Measurements from ENCODE around the gene DBI.

DBI gene

DNA sequence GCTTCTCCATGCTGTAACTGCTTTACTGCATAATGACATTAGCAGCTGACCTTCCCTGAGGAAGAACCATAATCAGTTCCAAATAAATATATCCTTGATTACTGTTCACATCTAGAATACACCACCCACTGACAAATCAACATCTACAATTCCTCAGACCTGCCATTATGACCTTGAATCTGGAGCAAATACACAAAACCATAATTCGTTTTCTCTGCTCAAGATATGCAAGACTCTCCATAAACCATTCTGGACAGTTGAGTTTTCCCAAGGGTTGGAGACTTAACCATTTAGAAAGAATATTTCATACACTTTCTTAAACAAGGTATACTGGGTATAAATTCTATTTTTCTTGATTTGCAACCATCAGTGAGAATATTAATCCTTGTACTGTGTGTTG, 11.9 kb upstream of the DBI start:
- DNase-seq (ENCODE audit: low spot score): no peak
- TF ChIP-seq, protein P1, sequence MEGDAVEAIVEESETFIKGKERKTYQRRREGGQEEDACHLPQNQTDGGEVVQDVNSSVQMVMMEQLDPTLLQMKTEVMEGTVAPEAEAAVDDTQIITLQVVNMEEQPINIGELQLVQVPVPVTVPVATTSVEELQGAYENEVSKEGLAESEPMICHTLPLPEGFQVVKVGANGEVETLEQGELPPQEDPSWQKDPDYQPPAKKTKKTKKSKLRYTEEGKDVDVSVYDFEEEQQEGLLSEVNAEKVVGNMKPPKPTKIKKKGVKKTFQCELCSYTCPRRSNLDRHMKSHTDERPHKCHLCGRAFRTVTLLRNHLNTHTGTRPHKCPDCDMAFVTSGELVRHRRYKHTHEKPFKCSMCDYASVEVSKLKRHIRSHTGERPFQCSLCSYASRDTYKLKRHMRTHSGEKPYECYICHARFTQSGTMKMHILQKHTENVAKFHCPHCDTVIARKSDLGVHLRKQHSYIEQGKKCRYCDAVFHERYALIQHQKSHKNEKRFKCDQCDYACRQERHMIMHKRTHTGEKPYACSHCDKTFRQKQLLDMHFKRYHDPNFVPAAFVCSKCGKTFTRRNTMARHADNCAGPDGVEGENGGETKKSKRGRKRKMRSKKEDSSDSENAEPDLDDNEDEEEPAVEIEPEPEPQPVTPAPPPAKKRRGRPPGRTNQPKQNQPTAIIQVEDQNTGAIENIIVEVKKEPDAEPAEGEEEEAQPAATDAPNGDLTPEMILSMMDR (IDR thresholded peaks at IDR 0.05; ENCODE audit: borderline replicate concordance, control extremely low read depth, extremely low read depth, insufficient read depth, missing control alignments): no peak
- in situ Hi-C loops (cut with MboI; ENCODE audit: low sequenced_read_pairs, unreplicated experiment): no loop called here

DNA sequence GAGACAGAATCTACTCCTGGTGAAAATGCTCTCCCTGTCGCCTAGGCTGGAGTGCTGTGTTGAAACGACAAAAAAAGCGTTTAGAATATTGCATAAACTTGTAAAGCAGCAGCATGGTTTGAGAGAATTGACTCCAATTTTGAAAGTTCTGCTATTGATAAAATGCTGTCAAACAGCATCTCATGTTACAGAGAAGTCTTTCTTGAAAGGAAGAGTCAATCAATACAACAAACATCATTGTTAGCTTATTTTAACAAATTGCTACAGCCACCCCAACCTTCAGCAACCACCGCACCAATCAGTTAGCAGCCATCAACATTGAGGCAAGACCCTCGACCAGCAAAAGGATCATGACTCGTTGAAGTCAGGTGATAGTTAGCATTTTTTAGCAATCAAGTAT, 7.0 kb upstream of the DBI start:
- TF ChIP-seq, protein P1 (IDR thresholded peaks at IDR 0.05; ENCODE audit: borderline replicate concordance, control extremely low read depth, extremely low read depth, insufficient read depth, missing control alignments): no peak
- DNase-seq (ENCODE audit: low spot score): no peak
- in situ Hi-C loops (cut with MboI; ENCODE audit: low sequenced_read_pairs, unreplicated experiment): no loop called here

DNA sequence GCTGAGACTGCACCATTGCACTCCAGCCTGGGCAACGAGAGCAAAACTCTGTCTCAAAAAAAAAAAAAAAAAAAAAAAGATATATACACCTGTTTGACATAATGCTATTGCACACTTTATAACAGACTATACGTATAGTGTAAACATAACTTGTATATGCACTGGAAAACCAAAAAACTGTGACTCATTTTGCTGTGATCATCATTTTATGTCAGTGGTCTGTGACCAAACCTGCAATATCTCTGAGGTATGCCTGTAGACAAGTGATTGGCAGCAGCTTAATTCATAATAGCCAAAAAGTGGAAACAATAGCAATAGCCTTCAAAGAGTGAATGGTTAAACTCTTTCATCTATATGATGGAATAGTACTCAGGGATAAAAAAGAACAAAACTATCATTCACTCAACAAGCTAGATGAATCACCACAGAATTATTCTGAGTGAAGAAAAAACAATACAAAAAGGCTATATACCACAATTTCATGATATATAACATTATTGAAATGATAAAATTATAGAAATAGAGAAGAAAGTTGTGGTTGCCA, 6.3 kb upstream of the DBI start:
- TF ChIP-seq, protein P1 (IDR thresholded peaks at IDR 0.05; ENCODE audit: borderline replicate concordance, control extremely low read depth, extremely low read depth, insufficient read depth, missing control alignments): no peak
- in situ Hi-C loops (cut with MboI; ENCODE audit: low sequenced_read_pairs, unreplicated experiment): no loop called here
- no peak for DNase-seq (ENCODE audit: low spot score)

DNA sequence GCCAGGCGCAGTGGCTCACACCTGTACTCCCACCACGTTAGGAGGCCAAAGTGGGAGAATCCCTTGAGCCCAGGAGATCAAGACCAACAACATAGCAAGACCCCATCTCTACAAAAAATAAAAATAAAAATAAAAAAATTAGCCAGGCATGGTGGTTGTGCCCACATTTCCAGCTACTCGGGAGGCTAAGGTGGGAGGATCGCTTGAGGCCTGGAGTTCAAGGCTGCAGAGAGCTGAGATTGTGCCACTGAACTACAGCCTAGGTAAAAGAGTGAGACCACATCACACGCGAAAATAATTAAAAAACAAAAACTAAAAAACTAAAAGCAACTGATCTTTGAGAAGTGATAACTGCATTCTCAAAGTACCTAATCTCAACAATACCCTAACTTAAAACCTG, 2.0 kb upstream of the DBI start:
- no peak for DNase-seq (ENCODE audit: low spot score)
- in situ Hi-C loops (cut with MboI; ENCODE audit: low sequenced_read_pairs, unreplicated experiment): no loop called here
- TF ChIP-seq, protein P1 (IDR thresholded peaks at IDR 0.05; ENCODE audit: borderline replicate concordance, control extremely low read depth, extremely low read depth, insufficient read depth, missing control alignments): no peak

DNA sequence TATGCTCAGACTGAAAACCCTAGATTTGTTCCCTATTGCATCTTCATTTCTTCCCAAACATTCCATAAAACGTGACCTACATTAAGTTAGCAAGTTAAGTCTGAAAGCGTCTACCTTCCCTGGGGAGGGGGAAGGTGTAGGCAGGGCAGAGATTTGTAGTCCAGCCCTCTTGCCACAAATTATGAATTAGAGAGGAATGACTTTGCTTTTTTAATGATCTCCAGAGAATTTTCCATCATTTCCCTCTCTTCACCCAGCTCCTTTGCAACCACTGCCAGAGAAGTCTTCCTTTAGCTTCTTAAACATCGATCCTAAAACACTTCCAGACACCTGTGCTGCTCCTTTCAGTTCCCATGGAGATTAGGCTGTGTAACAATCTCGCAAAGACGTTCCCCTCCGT, 1.3 kb upstream of the DBI start:
- TF ChIP-seq, protein P1 (IDR thresholded peaks at IDR 0.05; ENCODE audit: borderline replicate concordance, control extremely low read depth, extremely low read depth, insufficient read depth, missing control alignments): no peak
- no peak for DNase-seq (ENCODE audit: low spot score)
- in situ Hi-C loops (cut with MboI; ENCODE audit: low sequenced_read_pairs, unreplicated experiment): no loop called here

DNA sequence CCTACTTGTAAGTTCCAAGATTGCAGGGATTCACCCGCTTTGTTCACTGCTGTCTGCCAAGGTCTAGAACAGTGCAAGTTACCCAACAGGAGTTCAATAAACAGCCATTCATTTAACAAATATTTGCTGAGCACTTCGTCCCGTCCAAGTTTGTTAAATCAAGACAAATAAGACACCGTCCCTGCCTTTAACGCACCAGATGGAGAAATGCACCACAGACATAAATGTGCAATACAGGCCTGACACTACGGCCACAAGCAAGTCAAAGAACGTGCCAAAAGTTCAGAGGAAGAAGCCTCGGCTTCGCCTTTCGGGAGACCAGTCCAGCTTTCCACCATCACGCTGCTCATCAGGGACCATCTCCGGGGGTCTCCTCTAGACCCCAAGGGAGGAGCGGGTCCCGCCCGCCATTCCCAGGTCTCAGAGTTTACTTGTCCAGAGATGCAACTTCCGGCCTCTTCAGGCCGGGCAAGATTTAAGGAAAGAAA, 572 bp upstream of the DBI start:
- TF ChIP-seq, protein P1 (IDR thresholded peaks at IDR 0.05; ENCODE audit: borderline replicate concordance, control extremely low read depth, extremely low read depth, insufficient read depth, missing control alignments): no peak
- DNase-seq (ENCODE audit: low spot score): peak; percentile 27
- in situ Hi-C loops (cut with MboI; ENCODE audit: low sequenced_read_pairs, unreplicated experiment): no loop called here
